HAP-1 (cell line): Measurements from ENCODE around the gene GRIN3B.

Experiments used
- DNase-seq, 2 experiments: peaks; one replicate each; pipeline ENCODE4 v3.0.0-alpha.2; 2016 to 2020; ENCODE audit warnings: low spot score in 2 of 2
- H3K27me3 ChIP-seq: fragments of 250-450 bp; sonication (Bioruptor Pico); 2 replicates; pipeline ENCODE4 v1.5.1; 2020; ENCODE audit warnings: low read depth, mild to moderate bottlenecking, moderate library complexity
- H3K36me3 ChIP-seq: fragments of 250-450 bp; sonication (Bioruptor Pico); replicated peaks from 2 replicates; pipeline ENCODE4 v1.5.1; 2020; ENCODE audit warnings: mild to moderate bottlenecking
- H3K4me1 ChIP-seq: fragments of 250-450 bp; sonication (Bioruptor Pico); 2 replicates; pipeline ENCODE4 v1.5.1; 2020; ENCODE audit warnings: mild to moderate bottlenecking
- H3K4me3 ChIP-seq: fragments of 250-450 bp; sonication (Bioruptor Pico); 2 replicates; pipeline ENCODE4 v1.5.1; 2020; ENCODE audit warnings: mild to moderate bottlenecking, moderate library complexity
- H3K9me3 ChIP-seq: fragments of 250-450 bp; sonication (Bioruptor Pico); 2 replicates; pipeline ENCODE4 v1.5.1; 2020; ENCODE audit warnings: mild to moderate bottlenecking, moderate library complexity
- in situ Hi-C: fragments of 300-500 bp; cut with MboI; formaldehyde crosslinking; loops from 3 replicates; pipeline ENCODE4 v1.14.3; 2020; ENCODE audit warnings: low sequenced_read_pairs, inconsistent platforms, mixed read lengths

Gene GRIN3B

DNA sequence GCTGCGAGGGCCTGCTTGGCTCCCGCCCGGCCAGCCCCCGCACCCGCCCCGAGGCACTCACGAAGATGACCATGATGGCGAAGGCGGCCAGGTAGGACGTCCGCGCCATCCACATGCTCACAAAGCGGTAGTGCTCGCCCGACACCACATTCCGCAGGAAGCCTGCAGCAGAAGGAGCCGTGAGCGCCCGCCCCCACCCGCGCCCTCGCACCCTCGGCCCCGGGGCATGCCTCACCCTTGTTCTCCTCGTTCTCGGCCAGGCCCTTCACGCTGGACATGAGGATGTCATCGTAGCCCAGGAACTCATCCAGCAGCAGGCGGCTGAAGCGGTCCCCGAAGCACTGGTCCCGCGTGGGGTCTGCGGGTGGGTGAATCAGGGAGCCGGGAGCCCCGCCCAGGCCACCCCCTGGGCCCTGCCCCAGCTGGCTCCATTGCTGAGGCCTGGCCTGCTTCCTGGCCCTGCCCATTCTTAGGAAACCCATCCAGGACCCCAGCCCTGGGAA lies 11.7 kb downstream of the GRIN3B start:
- no peak for DNase-seq
- Histone ChIP-seq H3K27me3 (no peaks in the 10 kb centered on the region), H3K4me1 (no peaks in the 10 kb centered on the region), H3K9me3 (no peaks in the 10 kb centered on the region), H3K36me3 (peaks cover 54% of the 10 kb centered on the region), H3K4me3 (no peak overlapping the region)
- in situ Hi-C loops = no loop called here

DNA sequence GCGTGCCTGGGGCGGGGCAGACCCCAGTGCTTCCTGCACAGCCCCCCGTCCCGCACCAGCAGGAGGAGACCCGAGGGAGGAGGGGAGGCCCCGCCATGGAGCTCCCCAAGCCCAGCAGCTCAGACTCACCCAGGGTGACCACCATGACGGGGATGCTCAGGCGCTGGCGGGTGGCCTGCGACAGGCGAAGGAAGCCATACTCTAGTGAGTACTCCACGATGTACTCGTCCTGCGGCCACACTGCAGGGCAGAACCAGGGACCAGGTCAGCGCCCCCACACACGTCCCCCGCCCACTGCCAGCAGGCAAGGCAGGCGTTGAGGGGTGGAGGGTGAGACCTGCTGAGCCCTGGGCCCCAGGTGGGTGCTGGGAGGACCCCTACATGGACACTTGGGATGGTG lies 12.1 kb downstream of the GRIN3B start:
- Histone ChIP-seq H3K27me3 (no peaks in the 10 kb centered on the region), H3K4me1 (no peaks in the 10 kb centered on the region), H3K4me3 (no peak overlapping the region), H3K36me3 (peaks cover 57% of the 10 kb centered on the region), H3K9me3 (no peaks in the 10 kb centered on the region)
- in situ Hi-C loops = no loop called here
- DNase-seq = no peak

DNA sequence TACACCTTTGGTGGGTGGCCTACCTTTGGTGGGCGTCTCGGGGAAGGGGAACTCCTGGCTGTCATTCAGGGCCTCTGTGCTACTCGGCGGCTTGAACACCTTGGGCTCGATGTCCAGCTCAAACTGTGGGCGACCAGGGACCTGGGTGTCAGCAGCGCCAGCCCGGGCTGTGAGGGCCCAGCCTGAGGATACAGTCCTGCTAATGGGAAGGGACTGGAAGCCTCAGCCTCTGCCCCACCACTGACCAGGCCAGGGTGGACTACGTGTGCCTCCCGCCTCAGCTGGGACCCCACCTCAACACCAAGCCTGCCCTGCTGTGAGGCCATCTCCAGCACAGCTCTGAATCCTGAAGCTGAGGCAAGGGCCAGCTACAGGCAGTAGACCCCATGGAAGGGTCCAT lies 13.0 kb downstream of the GRIN3B start:
- peaks cover 62% of the 10 kb centered on the region for H3K36me3 ChIP-seq
- no peak overlapping the region for H3K4me3 ChIP-seq
- H3K9me3 ChIP-seq = no peaks in the 10 kb centered on the region
- H3K27me3 ChIP-seq = no peaks in the 10 kb centered on the region
- no peaks in the 10 kb centered on the region for H3K4me1 ChIP-seq
- DNase-seq = no peak
- in situ Hi-C loops = no loop called here

DNA sequence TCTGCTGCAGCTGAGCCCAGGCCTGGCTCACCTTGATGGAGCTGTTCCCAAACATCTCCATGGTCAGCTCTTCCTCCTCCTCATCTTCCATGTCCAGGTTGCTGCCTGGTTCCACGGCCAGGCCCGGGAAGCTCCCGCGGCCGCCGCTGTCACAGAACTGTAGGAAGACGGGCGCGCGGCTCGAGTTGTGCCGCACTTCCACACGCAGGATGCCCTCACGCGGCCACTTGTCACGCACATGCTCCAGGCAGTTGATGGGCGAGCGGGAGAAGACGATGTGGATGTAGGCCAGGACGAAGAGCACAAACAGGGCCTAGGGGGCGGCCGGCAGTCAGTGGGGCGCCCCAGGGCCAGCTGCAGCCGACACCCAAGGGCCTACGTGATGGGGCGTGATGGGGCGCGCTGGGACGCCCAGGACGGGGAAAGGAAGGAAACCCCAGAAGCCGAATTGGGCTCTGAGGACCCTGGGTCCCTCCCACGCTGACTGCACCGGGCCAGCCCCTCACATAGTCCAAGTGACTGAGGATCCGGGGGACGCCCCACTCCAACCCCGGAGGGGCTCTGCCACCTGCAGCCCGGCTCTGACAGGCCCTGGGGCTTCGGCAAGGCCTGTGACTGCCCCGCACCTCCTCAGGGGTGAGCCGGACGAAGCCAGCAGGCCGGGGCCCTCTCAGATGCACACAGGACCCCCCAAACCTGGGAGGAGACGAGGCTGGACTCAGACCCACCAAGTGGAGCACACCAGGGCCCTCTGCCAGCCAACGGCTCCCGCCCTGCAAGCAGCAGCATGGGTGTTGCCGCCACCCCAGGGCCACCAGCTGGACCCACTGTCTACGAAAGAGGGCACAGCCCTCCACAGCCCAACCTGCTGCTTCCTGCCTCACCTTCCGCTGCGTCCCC lies 14.2 kb downstream of the GRIN3B start:
- in situ Hi-C loops = no loop called here
- peaks cover 5% of the 10 kb centered on the region; the same call in 1 of the 2 replicates for H3K4me1 ChIP-seq
- H3K27me3 ChIP-seq = no peaks in the 10 kb centered on the region
- peaks cover 70% of the 10 kb centered on the region for H3K36me3 ChIP-seq
- DNase-seq = no peak
- no peak overlapping the region for H3K4me3 ChIP-seq
- no peaks in the 10 kb centered on the region for H3K9me3 ChIP-seq

- H3K27me3 ChIP-seq = no peaks in the 10 kb centered on the region
- H3K9me3 ChIP-seq = no peaks in the 10 kb centered on the region
- H3K4me1 ChIP-seq = peaks cover 5% of the 10 kb centered on the region; the same call in 1 of the 2 replicates
- in situ Hi-C loops = no loop called here
- H3K4me3 ChIP-seq = no peak overlapping the region
- DNase-seq = no peak
- peaks cover 63% of the 10 kb centered on the region for H3K36me3 ChIP-seq
Measured at GRCh38 chr19:1015061-1015781, 15.0 kb downstream of the GRIN3B start.

DNA sequence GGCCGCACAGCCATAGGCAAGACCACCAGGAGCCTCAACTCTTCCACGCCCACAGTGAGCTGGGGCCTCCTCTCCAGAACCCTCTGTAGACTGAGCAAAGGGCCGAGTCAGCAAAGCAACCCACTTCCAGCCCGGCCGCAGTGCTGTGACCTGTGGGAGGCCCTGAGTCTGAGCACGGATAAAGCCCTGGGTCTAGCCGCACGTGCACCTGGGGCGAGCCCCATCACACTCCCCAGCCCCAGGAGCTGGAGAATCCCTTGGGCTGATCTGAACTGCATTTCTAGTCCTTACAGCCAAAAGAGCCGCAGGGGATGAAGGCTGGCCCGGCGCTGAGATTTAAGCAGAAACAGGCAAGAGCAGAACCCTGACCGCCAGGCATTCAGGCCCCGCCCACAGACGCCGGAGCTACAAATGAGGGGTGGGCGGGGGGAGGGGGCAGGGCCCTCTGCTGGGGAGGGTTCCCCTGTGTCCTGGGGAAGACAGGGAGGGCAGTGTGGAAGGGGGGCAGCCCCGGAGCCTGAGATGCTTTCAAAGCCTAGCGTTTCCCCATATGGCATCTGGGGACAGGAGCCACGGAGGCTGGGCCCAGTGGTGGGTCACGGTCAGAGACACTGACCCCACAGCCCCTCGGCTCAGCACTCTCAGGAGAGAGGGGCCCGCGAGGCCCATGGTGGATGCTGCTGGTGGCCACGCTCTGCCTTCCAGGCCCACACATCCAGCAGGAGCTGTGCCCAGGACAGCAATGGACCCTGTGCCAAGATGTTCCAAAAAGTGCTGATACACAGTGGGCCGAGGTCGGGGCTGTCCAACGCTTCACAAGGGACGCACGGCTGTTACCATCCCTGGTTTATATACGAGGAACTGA lies 15.8 kb downstream of the GRIN3B start:
- no peak overlapping the region for H3K4me3 ChIP-seq

GRCh38 chr19:1016647-1017114 lies 16.5 kb downstream of the GRIN3B start:
- Histone ChIP-seq H3K36me3 (peaks cover 52% of the 10 kb centered on the region), H3K27me3 (no peaks in the 10 kb centered on the region), H3K4me3 (no peak overlapping the region), H3K9me3 (no peaks in the 10 kb centered on the region), H3K4me1 (peaks cover 8% of the 10 kb centered on the region)
- no peak for DNase-seq
- in situ Hi-C loops = no loop called here

More for the DNA sequence above, 15.8 kb downstream of the GRIN3B start:
- H3K4me1 ChIP-seq = peaks cover 5% of the 10 kb centered on the region; the same call in 1 of the 2 replicates
- H3K27me3 ChIP-seq = no peaks in the 10 kb centered on the region
- H3K9me3 ChIP-seq = no peaks in the 10 kb centered on the region
- in situ Hi-C loops = no loop called here
- H3K36me3 ChIP-seq = peaks cover 56% of the 10 kb centered on the region
- no peak for DNase-seq

DNA sequence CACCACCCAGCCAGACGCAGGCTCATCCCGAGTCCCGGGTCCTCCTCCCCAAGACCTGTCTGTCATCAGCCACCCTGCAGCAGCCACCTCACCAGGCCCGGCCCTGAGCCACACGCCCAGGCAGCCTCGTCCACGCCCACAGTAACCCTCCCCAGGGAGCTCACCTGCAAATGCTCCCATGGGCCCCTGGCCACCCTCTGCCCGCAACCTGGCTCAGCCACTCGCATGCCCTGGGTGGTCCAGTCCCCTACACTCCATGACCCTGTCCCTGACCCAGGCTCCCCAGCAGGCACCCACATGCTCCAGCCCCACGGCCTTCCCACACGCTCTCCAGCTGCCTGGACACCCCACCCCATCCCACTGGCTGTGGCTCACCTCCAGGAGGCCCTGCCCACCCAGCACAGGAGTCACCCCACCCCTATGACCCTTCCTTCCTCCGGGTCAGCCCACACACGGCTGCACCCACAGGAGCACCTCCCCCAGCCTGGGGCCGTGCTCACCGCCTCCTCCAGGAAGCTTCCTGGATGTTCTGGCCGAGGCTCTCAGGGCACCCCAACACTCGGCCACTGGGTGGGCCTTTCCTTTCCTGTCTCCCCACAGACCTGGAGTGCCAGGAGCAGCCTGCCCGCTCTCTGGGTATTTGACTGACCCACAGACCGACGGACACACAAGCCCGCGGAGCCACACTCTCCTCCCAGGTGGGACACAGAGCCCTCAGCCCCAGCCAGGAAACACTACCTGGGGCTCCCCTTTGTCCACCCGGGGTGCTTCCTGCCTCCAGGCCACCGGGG lies 17.1 kb downstream of the GRIN3B start:
- H3K4me1 ChIP-seq = peaks cover 10% of the 10 kb centered on the region
- no peak overlapping the region for H3K4me3 ChIP-seq
- peaks cover 46% of the 10 kb centered on the region for H3K36me3 ChIP-seq
- H3K9me3 ChIP-seq = no peaks in the 10 kb centered on the region
- no peaks in the 10 kb centered on the region for H3K27me3 ChIP-seq
- DNase-seq = no peak
- in situ Hi-C loops = no loop called here

- Histone ChIP-seq H3K9me3 (no peaks in the 10 kb centered on the region), H3K4me3 (no peak overlapping the region), H3K4me1 (peaks cover 10% of the 10 kb centered on the region), H3K27me3 (no peaks in the 10 kb centered on the region), H3K36me3 (peaks cover 42% of the 10 kb centered on the region)
- in situ Hi-C loops = no loop called here
- no peak for DNase-seq
Measured at GRCh38 chr19:1017906-1018305, 17.7 kb downstream of the GRIN3B start.

DNA sequence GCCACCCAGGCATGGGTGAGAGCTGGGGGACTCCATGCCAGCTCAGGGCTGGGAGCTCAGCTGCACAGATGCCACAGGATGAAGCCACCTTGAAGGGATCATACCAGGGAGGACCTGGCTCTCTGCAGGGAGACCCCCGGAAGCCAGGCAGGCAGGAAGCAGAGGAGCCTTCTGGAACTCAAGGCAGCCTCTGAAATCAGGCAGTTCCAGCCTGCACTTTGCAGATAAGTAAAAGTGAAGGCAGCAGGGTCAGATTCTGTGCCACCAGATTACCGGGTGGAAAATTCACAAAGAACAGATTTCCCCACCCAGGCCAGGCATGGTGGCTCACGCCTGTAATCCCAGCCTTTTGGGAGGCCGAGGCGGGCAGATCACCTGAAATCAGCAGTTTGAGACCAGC lies 18.2 kb downstream of the GRIN3B start:
- in situ Hi-C loops = no loop called here
- Histone ChIP-seq H3K36me3 (peaks cover 38% of the 10 kb centered on the region), H3K27me3 (no peaks in the 10 kb centered on the region), H3K4me1 (peaks cover 10% of the 10 kb centered on the region), H3K9me3 (no peaks in the 10 kb centered on the region), H3K4me3 (no peak overlapping the region)
- DNase-seq = no peak

DNA sequence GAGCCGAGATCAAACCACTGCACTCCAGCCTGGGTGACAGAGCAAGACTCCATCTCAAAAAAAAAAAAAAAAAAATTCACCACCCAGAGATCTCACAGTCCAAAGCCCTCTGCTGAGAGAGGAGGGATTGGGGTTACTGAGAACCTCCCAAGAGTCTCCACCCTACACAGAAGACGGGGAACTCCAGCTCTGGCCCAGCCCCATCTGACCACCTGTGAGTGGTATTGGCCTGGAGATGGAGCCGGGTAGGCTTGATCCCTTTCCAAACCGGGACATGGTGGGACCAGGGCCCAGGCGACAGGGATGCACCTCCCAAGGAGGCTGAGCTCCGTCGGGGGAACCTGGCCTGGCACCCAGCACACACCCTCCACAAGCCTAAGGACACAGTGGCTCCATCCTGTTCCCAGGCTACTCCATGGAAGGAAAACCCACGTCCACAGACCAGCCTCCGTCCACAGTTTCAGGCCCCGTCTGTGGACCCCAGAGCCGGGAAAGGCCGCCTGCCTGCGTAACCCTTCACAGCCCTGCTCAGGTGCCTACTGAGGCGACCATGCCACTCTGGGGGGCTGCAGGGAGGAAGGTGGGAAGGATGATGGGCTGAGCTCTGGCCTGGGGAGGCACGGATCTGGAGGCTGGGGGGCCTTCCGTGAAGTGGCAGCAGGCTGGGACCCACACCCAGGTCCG lies 18.9 kb downstream of the GRIN3B start:
- DNase-seq = no peak
- H3K4me1 ChIP-seq = peaks cover 10% of the 10 kb centered on the region
- in situ Hi-C loops = no loop called here
- peak overlapping the region; percentile 83 for H3K4me3 ChIP-seq
- H3K9me3 ChIP-seq = no peaks in the 10 kb centered on the region
- H3K27me3 ChIP-seq = no peaks in the 10 kb centered on the region
- H3K36me3 ChIP-seq = peaks cover 31% of the 10 kb centered on the region

GRCh38 chr19:1019616-1019961 lies 19.4 kb downstream of the GRIN3B start:
- Histone ChIP-seq H3K36me3 (peaks cover 27% of the 10 kb centered on the region), H3K4me3 (peak overlapping the region; percentile 83), H3K4me1 (peaks cover 10% of the 10 kb centered on the region), H3K9me3 (no peaks in the 10 kb centered on the region), H3K27me3 (no peaks in the 10 kb centered on the region)
- DNase-seq = no peak
- in situ Hi-C loops = no loop called here
